ENCODE measurements around the gene HS3ST3B1.

The HS3ST3B1 gene

GRCh38 chr17:14311186-14311705 is 10.4 kb downstream of the HS3ST3B1 start:
- H4K20me1 ChIP-seq (ENCODE audit: insufficient read depth, low read length): no peaks in the 10 kb centered on the region
- no peaks in the 10 kb centered on the region for H3F3A ChIP-seq (ENCODE audit: insufficient read depth, low read length)
- TF ChIP-seq EZH2phosphoT487 (IDR thresholded peaks at IDR 0.05; ENCODE audit: low read length) (no peak), EZH2 (optimal IDR thresholded peaks at IDR 0.05; ENCODE audit: low read depth, low read length) (no peak), CTCF (IDR thresholded peaks at IDR 0.05; ENCODE audit: low read length) (no peak)
- H2AFZ ChIP-seq (ENCODE audit: low read length): no peak overlapping the region
- H3K27me3 ChIP-seq (replicated peaks; ENCODE audit: insufficient read depth, low read length): no peaks in the 10 kb centered on the region
- no peak overlapping the region for H3K27ac ChIP-seq (ENCODE audit: low read length)
- H3K4me1 ChIP-seq (ENCODE audit: low read length): no peaks in the 10 kb centered on the region
- H3K4me3 ChIP-seq (ENCODE audit: low read length): no peak overlapping the region
- no peak overlapping the region for H3K4me2 ChIP-seq (ENCODE audit: low read depth, low read length)
- no peaks in the 10 kb centered on the region for H3K9me2 ChIP-seq (replicated peaks; ENCODE audit: insufficient read depth, low read length)
- no peaks in the 10 kb centered on the region for H3K36me3 ChIP-seq (replicated peaks; ENCODE audit: insufficient read depth, low read length)
- H3K9ac ChIP-seq (ENCODE audit: low read length): no peak overlapping the region
- no peak for DNase-seq
- H3K9me3 ChIP-seq (replicated peaks; ENCODE audit: insufficient read depth, low read length): no peaks in the 10 kb centered on the region
- no peaks in the 10 kb centered on the region for H3K79me2 ChIP-seq (ENCODE audit: low read length)

- TF ChIP-seq CTCF (IDR thresholded peaks at IDR 0.05; ENCODE audit: low read length): no peak
- TF ChIP-seq EZH2phosphoT487 (IDR thresholded peaks at IDR 0.05; ENCODE audit: low read length): no peak
- TF ChIP-seq EZH2 (optimal IDR thresholded peaks at IDR 0.05; ENCODE audit: low read depth, low read length): no peak
- H3F3A ChIP-seq (ENCODE audit: insufficient read depth, low read length): no peaks in the 10 kb centered on the region
- H3K4me3 ChIP-seq (ENCODE audit: low read length): no peak overlapping the region
- no peaks in the 10 kb centered on the region for H3K79me2 ChIP-seq (ENCODE audit: low read length)
- no peaks in the 10 kb centered on the region for H3K4me1 ChIP-seq (ENCODE audit: low read length)
- no peak for DNase-seq
- no peak overlapping the region for H2AFZ ChIP-seq (ENCODE audit: low read length)
- H3K9me3 ChIP-seq (replicated peaks; ENCODE audit: insufficient read depth, low read length): no peaks in the 10 kb centered on the region
- H3K27me3 ChIP-seq (replicated peaks; ENCODE audit: insufficient read depth, low read length): no peaks in the 10 kb centered on the region
- no peak overlapping the region for H3K4me2 ChIP-seq (ENCODE audit: low read depth, low read length)
- no peak overlapping the region for H3K27ac ChIP-seq (ENCODE audit: low read length)
- H3K9ac ChIP-seq (ENCODE audit: low read length): no peak overlapping the region
- no peaks in the 10 kb centered on the region for H3K9me2 ChIP-seq (replicated peaks; ENCODE audit: insufficient read depth, low read length)
- no peaks in the 10 kb centered on the region for H3K36me3 ChIP-seq (replicated peaks; ENCODE audit: insufficient read depth, low read length)
- H4K20me1 ChIP-seq (ENCODE audit: insufficient read depth, low read length): no peaks in the 10 kb centered on the region
Measured at GRCh38 chr17:14311981-14312380, 11.1 kb downstream of the HS3ST3B1 start.

GRCh38 chr17:14312522-14312921 is 11.6 kb downstream of the HS3ST3B1 start:
- no peaks in the 10 kb centered on the region for H4K20me1 ChIP-seq (ENCODE audit: insufficient read depth, low read length)
- no peaks in the 10 kb centered on the region for H3K9me3 ChIP-seq (replicated peaks; ENCODE audit: insufficient read depth, low read length)
- no peak for DNase-seq
- H3K9ac ChIP-seq (ENCODE audit: low read length): no peak overlapping the region
- no peak overlapping the region for H3K4me2 ChIP-seq (ENCODE audit: low read depth, low read length)
- no peak overlapping the region for H3K4me3 ChIP-seq (ENCODE audit: low read length)
- H2AFZ ChIP-seq (ENCODE audit: low read length): no peak overlapping the region
- TF ChIP-seq EZH2 (optimal IDR thresholded peaks at IDR 0.05; ENCODE audit: low read depth, low read length) (no peak), EZH2phosphoT487 (IDR thresholded peaks at IDR 0.05; ENCODE audit: low read length) (no peak), CTCF (IDR thresholded peaks at IDR 0.05; ENCODE audit: low read length) (no peak)
- no peaks in the 10 kb centered on the region for H3K27me3 ChIP-seq (replicated peaks; ENCODE audit: insufficient read depth, low read length)
- no peak overlapping the region for H3K27ac ChIP-seq (ENCODE audit: low read length)
- no peaks in the 10 kb centered on the region for H3F3A ChIP-seq (ENCODE audit: insufficient read depth, low read length)
- no peaks in the 10 kb centered on the region for H3K4me1 ChIP-seq (ENCODE audit: low read length)
- no peaks in the 10 kb centered on the region for H3K36me3 ChIP-seq (replicated peaks; ENCODE audit: insufficient read depth, low read length)
- no peaks in the 10 kb centered on the region for H3K9me2 ChIP-seq (replicated peaks; ENCODE audit: insufficient read depth, low read length)
- H3K79me2 ChIP-seq (ENCODE audit: low read length): no peaks in the 10 kb centered on the region
